B cell (primary cell): ENCODE data around the gene MAGI2. TPM values are rescaled to one million over a fixed set of nuclear protein-coding genes. Genes with fewer than 3 reads are reported as not detected.

Experiments used
- ATAC-seq: fragments of 200-7000 bp; cut with Tn5 transposase; one replicate; pipeline ENCODE4 v1.10.0; 2021; ENCODE audit warnings: low read depth, mild to moderate bottlenecking, moderate number of reproducible peaks, moderate library complexity
- CTCF ChIA-PET: fragments of 350-600 bp; sonication (Branson Sonifier 250); formaldehyde crosslinking; loops from one replicate; lab custom pipeline; 2021; ENCODE audit warnings: antibody characterized with exemption, inconsistent platforms; lab: Charles Lee
- POLR2A ChIA-PET: fragments of 350-600 bp; sonication (Branson Sonifier 250); formaldehyde crosslinking; loops from one replicate; lab custom pipeline; 2021; ENCODE audit warnings: antibody characterized with exemption; lab: Charles Lee
- DNase-seq: peaks from one replicate; pipeline ENCODE4 v3.0.0; 2013
- H2AFZ ChIP-seq: 2 replicates; pipeline ENCODE4 v1.6.1; 2012; ENCODE audit warnings: mild to moderate bottlenecking, low read depth, low read length; ENCODE audit not compliant: insufficient read depth, poor library complexity, severe bottlenecking
- H3K27ac ChIP-seq, 2 donors: 1 replicate in 1 of 2; 2 replicates in 1 of 2; pipeline ENCODE4 v1.5.1; 2012 to 2013; ENCODE audit warnings: low read length in 2 of 2, mild to moderate bottlenecking in 2 of 2, moderate library complexity in 1 of 2
- H3K27me3 ChIP-seq, 4 experiments: fragments of 200-600 bp in 1 of 4; sonication (generic) in 1 of 4; replicated peaks in 1 of 4; 1 replicate in 2 of 4; 2 replicates in 2 of 4; pipeline versions ENCODE4 v1.6.1 to v1.7.0; 2013 to 2016; ENCODE audit warnings: low read length in 3 of 4, mild to moderate bottlenecking in 2 of 4, mixed read lengths in 1 of 4, moderate library complexity in 1 of 4; ENCODE audit not compliant: insufficient read depth in 4 of 4, control insufficient read depth in 3 of 4; ENCODE audit errors: control extremely low read depth in 1 of 4
- H3K36me3 ChIP-seq, 2 experiments: replicated peaks in 1 of 2; 1 replicate in 1 of 2; 2 replicates in 1 of 2; pipeline versions ENCODE4 v1.6.1 to v1.7.1; 2013; ENCODE audit warnings: low read length in 1 of 2; ENCODE audit not compliant: insufficient read depth in 2 of 2, control insufficient read depth in 1 of 2; ENCODE audit errors: control extremely low read depth in 1 of 2, extremely low read depth in 1 of 2
- H3K4me1 ChIP-seq, 2 donors: fragments of 200-600 bp in 1 of 2; sonication (generic) in 1 of 2; 1 replicate in 1 of 2; 2 replicates in 1 of 2; pipeline versions ENCODE4 v1.5.1 to v1.6.1; 2013 to 2017; ENCODE audit warnings: low read length in 2 of 2; ENCODE audit not compliant: control insufficient read depth in 2 of 2, insufficient read depth in 2 of 2
- H3K4me2 ChIP-seq: replicated peaks from 2 replicates; pipeline ENCODE3; 2012; ENCODE audit warnings: mild to moderate bottlenecking, low read depth, low read length; ENCODE audit not compliant: poor library complexity, severe bottlenecking
- H3K4me3 ChIP-seq, 5 experiments: fragments of 200-600 bp in 1 of 5; sonication (generic) in 1 of 5; 1 replicate in 3 of 5; 2 replicates in 2 of 5; pipeline versions ENCODE4 v1.5.1 to v1.7.0; 2011 to 2016; ENCODE audit warnings: low read length in 4 of 5, mild to moderate bottlenecking in 4 of 5, low read depth in 2 of 5, control low read depth in 1 of 5, moderate library complexity in 1 of 5; ENCODE audit not compliant: insufficient read depth in 1 of 5; ENCODE audit errors: control extremely low read depth in 1 of 5, extremely low read depth in 1 of 5
- H3K79me2 ChIP-seq: fragments of 200-600 bp; sonication (generic); one replicate; pipeline ENCODE4 v1.6.0; 2016; ENCODE audit warnings: low read length; ENCODE audit not compliant: control insufficient read depth, insufficient read depth
- H3K9ac ChIP-seq: fragments of 200-600 bp; sonication (generic); 2 replicates; pipeline ENCODE4 v1.6.1; 2017; ENCODE audit warnings: mild to moderate bottlenecking, low read length, moderate library complexity
- H3K9me3 ChIP-seq, 3 donors: one replicate each; pipeline versions ENCODE4 v1.6.1 to v1.7.1; 2013; ENCODE audit warnings: low read length in 2 of 3; ENCODE audit not compliant: control insufficient read depth in 2 of 3, insufficient read depth in 1 of 3; ENCODE audit errors: control extremely low read depth in 1 of 3
- H4K20me1 ChIP-seq: 2 replicates; pipeline ENCODE4 v1.6.0; 2012; ENCODE audit warnings: mild to moderate bottlenecking, low read length; ENCODE audit not compliant: insufficient read depth, control insufficient read depth, poor library complexity, severe bottlenecking
- H3K27ac Mint-ChIP-seq: one replicate; pipeline ENCODE4 v1.8.0; 2021; ENCODE audit warnings: mixed read lengths
- H3K27me3 Mint-ChIP-seq: one replicate; pipeline ENCODE4 v1.8.0; 2021; ENCODE audit warnings: mixed read lengths
- H3K4me1 Mint-ChIP-seq: one replicate; pipeline ENCODE4 v1.8.0; 2021; ENCODE audit warnings: mixed read lengths
- H3K4me3 Mint-ChIP-seq: one replicate; pipeline ENCODE4 v1.8.0; 2021; ENCODE audit warnings: mixed read lengths
- H3K9me3 Mint-ChIP-seq: one replicate; pipeline ENCODE4 v1.8.0; 2022; ENCODE audit warnings: mixed read lengths; ENCODE audit not compliant: insufficient read depth
- EZH2 ChIP-seq: IDR thresholded peaks from 2 replicates; pipeline ENCODE4 v1.6.1; 2012; ENCODE audit warnings: borderline replicate concordance, low read depth, mild to moderate bottlenecking, moderate library complexity, low read length; ENCODE audit not compliant: insufficient read depth, poor library complexity, severe bottlenecking
- WGBS: methylation state at CpG from one replicate; pipeline ENCODE4 v1.1.5; 2013; ENCODE audit warnings: missing lambda C conversion rate; ENCODE audit not compliant: insufficient coverage; 5-methylcytosine and 5-hydroxymethylcytosine counted together
- intact Hi-C: fragments of 100-400 bp; cut with micrococcal nuclease; formaldehyde crosslinking; loops from one replicate; pipeline ENCODE4 v1.10.0; 2022
- polyA plus RNA-seq: library from polyadenylated mRNA; depleted of rRNA; stranded (reverse); fragments of >200 nt; gene quantifications from 2 replicates; pipeline ENCODE4 v1.2.3, GENCODE V29; 2012
- total RNA-seq, 2 donors: library from RNA; stranded (reverse); fragments of 120-200 nt in 1 of 2; gene quantifications; 1 replicate in 1 of 2; 2 replicates in 1 of 2; pipeline versions ENCODE4 v1.2.3 to v1.2.4, GENCODE V29; 2013 to 2022
- TF ChIP-seq, protein P1 (sequence below): fragments of 200-600 bp; IDR thresholded peaks from one replicate; pipeline ENCODE4 v1.8.0; 2022; ENCODE audit warnings: antibody characterized with exemption, mild to moderate bottlenecking

The MAGI2 gene
- total and polyA plus RNA-seq, 2 donors (not counting 1 experiment from before 2014, with no cell fraction given) = 0.16 to 0.64 TPM

DNA sequence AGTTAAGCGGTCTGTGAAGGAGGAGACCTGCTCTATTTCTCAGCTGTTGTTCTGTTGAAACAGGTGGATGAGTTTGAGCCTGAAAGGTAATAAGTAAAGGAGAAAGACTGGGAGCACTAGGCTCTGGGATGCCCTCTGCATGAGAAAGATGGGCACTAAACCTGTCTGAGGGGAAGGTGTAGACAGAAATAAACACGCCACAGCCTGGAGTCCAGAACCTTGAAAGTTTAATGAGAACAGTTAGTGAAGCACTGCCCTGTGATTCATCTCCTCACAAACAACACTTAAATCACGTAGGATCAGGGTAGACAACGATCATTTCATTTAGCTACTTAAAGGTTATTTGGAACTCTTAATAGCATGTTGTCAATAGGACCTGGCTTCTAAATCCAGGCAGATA is 1461.8 kb downstream of the MAGI2 start:
- H3K4me2 ChIP-seq = no peak overlapping the region
- H3K4me3 ChIP-seq = no peak overlapping the region
- H3K27ac ChIP-seq = no peak overlapping the region
- H3K9me3 ChIP-seq = no peaks in the 10 kb centered on the region
- Mint-ChIP-seq H3K27ac (no peak overlapping the region), H3K4me3 (no peak overlapping the region), H3K4me1 (no peaks in the 10 kb centered on the region), H3K27me3 (peaks cover 11% of the 10 kb centered on the region), H3K9me3 (no peaks in the 10 kb centered on the region)
- H3K4me1 ChIP-seq = no peaks in the 10 kb centered on the region
- H3K9ac ChIP-seq = no peak overlapping the region
- DNase-seq = no peak
- H4K20me1 ChIP-seq = no peaks in the 10 kb centered on the region
- no peaks in the 10 kb centered on the region for H3K27me3 ChIP-seq
- intact Hi-C loops = no loop called here
- 90% methylated on average over 1 of the region's 4 CpGs for WGBS
- POLR2A ChIA-PET = no interaction called here
- CTCF ChIA-PET = no interaction called here
- ATAC-seq = no peak
- H3K79me2 ChIP-seq = no peaks in the 10 kb centered on the region
- H3K36me3 ChIP-seq = no peaks in the 10 kb centered on the region
- no peak for TF ChIP-seq EZH2
- TF ChIP-seq, protein P1, sequence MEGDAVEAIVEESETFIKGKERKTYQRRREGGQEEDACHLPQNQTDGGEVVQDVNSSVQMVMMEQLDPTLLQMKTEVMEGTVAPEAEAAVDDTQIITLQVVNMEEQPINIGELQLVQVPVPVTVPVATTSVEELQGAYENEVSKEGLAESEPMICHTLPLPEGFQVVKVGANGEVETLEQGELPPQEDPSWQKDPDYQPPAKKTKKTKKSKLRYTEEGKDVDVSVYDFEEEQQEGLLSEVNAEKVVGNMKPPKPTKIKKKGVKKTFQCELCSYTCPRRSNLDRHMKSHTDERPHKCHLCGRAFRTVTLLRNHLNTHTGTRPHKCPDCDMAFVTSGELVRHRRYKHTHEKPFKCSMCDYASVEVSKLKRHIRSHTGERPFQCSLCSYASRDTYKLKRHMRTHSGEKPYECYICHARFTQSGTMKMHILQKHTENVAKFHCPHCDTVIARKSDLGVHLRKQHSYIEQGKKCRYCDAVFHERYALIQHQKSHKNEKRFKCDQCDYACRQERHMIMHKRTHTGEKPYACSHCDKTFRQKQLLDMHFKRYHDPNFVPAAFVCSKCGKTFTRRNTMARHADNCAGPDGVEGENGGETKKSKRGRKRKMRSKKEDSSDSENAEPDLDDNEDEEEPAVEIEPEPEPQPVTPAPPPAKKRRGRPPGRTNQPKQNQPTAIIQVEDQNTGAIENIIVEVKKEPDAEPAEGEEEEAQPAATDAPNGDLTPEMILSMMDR = no peak
- no peak overlapping the region for H2AFZ ChIP-seq

DNA sequence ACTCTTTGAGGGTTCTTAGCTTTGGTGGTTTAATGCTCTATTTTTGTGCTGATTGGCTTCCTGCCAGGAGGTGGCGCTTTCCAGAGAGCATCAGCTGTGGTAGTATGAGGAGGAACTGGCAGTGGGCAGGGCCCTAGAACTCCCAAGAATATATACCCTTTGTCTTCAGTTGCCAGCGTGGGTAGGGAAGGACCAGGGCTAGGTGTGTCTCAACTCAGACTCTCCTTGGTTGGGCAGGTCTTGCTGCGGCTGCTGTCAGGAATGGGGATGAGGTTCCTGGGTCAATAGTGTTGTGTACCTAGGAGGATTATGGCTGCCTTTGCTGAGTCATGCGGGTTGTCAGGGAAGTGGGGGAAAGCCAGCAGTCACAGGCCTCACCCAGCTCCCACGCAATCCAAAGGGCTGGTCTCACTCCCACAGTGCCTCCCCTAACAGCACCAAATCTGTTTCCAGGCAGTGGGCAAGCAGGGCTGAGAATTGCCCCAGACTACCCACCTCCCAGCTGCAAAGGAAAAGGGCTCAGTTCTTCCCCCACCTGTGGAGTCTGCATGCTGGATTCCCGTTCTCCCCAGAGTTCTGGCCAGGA is 1463.4 kb downstream of the MAGI2 start:
- ChIA-PET POLR2A (no interaction called here), CTCF (interaction anchor here (0.9 to 1.1 kb wide), 2 partner anchors 20 to 230 kb away, joined by 3 to 4 read pairs; no protein-coding TSS in a partner anchor)
- 92% methylated on average over 3 of the region's 6 CpGs for whole genome bisulfite sequencing
- DNase-seq = no peak
- intact Hi-C loops = no loop called here
- H3K4me1 Mint-ChIP-seq = no peaks in the 10 kb centered on the region
- no peaks in the 10 kb centered on the region for H3K9me3 Mint-ChIP-seq
- Histone ChIP-seq H3K79me2 (no peaks in the 10 kb centered on the region), H4K20me1 (no peaks in the 10 kb centered on the region), H3K36me3 (no peaks in the 10 kb centered on the region), H3K9me3 (no peaks in the 10 kb centered on the region), H3K4me2 (no peak overlapping the region), H3K9ac (no peak overlapping the region), H3K27ac (no peak overlapping the region), H3K27me3 (no peaks in the 10 kb centered on the region), H3K4me3 (no peak overlapping the region), H3K4me1 (no peaks in the 10 kb centered on the region), H2AFZ (no peak overlapping the region)
- ATAC-seq = no peak
- H3K27me3 Mint-ChIP-seq = peaks cover 8% of the 10 kb centered on the region
- no peak overlapping the region for H3K4me3 Mint-ChIP-seq
- no peak overlapping the region for H3K27ac Mint-ChIP-seq
- no peak for TF ChIP-seq EZH2
- TF ChIP-seq, protein P1 = peak; percentile 52
